Measurements from ENCODE around the gene WNT7A. TPM values are rescaled to one million over a fixed set of nuclear protein-coding genes. Genes with fewer than 3 reads are reported as not detected.

WNT7A gene
- total RNA-seq, 1 donor from 2014 or later, result not detected

DNA sequence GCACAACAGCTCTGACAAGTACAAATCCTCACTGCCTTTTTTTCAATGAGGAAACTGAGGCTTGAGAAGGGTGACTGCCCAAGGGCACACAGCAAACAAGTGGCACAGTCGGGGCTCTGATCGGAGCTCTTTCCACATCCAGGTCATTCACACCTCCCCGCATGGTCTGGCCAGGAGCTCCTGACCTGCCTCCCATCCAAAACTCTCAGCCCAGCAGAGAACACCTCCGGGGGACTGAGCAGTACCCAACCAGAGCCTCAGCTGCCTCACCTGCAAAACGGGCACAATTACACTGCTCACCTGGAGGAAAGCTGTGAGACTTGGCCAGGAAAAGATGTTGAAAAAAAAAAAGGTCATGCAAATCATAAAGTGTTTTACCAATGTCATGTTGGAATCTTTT lies 36.5 kb downstream of the WNT7A start:
- Mint-ChIP-seq H3K9me3 (ENCODE audit: unreplicated experiment) (no peaks in the 10 kb centered on the region), H3K4me3 (ENCODE audit: unreplicated experiment) (no peak overlapping the region), H3K27me3 (ENCODE audit: unreplicated experiment) (peaks cover 4% of the 10 kb centered on the region), H3K36me3 (ENCODE audit: low read depth, unreplicated experiment) (no peaks in the 10 kb centered on the region), H3K27ac (ENCODE audit: unreplicated experiment) (no peak overlapping the region), H3K4me1 (ENCODE audit: unreplicated experiment) (no peaks in the 10 kb centered on the region)
- no peak for DNase-seq (ENCODE audit: low spot score)
- TF ChIP-seq, protein P1, sequence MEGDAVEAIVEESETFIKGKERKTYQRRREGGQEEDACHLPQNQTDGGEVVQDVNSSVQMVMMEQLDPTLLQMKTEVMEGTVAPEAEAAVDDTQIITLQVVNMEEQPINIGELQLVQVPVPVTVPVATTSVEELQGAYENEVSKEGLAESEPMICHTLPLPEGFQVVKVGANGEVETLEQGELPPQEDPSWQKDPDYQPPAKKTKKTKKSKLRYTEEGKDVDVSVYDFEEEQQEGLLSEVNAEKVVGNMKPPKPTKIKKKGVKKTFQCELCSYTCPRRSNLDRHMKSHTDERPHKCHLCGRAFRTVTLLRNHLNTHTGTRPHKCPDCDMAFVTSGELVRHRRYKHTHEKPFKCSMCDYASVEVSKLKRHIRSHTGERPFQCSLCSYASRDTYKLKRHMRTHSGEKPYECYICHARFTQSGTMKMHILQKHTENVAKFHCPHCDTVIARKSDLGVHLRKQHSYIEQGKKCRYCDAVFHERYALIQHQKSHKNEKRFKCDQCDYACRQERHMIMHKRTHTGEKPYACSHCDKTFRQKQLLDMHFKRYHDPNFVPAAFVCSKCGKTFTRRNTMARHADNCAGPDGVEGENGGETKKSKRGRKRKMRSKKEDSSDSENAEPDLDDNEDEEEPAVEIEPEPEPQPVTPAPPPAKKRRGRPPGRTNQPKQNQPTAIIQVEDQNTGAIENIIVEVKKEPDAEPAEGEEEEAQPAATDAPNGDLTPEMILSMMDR (IDR thresholded peaks at IDR 0.05; ENCODE audit: unreplicated experiment), result no peak

DNA sequence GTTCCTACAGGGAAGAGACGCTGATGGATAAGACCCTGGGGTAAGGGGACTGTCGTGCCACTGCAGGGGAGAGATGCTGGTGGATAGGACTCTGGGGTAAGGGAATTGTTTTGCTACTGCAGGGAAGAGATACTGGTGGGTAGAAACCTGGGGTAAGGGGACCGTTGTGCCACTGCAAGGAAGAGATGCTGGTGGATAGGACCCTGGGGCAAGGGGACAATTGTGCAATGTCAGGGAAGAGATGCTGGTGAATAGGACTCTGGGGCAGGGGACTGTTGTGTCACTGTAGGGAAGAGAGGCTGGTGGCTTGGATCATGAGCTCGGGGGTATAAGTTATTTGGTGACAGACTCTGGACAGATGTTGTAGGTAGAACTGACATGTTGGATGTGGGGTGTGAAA lies 37.6 kb downstream of the WNT7A start:
- no peaks in the 10 kb centered on the region for H3K9me3 Mint-ChIP-seq (ENCODE audit: unreplicated experiment)
- no peak overlapping the region for H3K4me3 Mint-ChIP-seq (ENCODE audit: unreplicated experiment)
- no peaks in the 10 kb centered on the region for H3K36me3 Mint-ChIP-seq (ENCODE audit: low read depth, unreplicated experiment)
- TF ChIP-seq, protein P1 (IDR thresholded peaks at IDR 0.05; ENCODE audit: unreplicated experiment), result no peak
- DNase-seq (ENCODE audit: low spot score), result no peak
- no peak overlapping the region for H3K27ac Mint-ChIP-seq (ENCODE audit: unreplicated experiment)
- peaks cover 4% of the 10 kb centered on the region for H3K27me3 Mint-ChIP-seq (ENCODE audit: unreplicated experiment)
- no peaks in the 10 kb centered on the region for H3K4me1 Mint-ChIP-seq (ENCODE audit: unreplicated experiment)

DNA sequence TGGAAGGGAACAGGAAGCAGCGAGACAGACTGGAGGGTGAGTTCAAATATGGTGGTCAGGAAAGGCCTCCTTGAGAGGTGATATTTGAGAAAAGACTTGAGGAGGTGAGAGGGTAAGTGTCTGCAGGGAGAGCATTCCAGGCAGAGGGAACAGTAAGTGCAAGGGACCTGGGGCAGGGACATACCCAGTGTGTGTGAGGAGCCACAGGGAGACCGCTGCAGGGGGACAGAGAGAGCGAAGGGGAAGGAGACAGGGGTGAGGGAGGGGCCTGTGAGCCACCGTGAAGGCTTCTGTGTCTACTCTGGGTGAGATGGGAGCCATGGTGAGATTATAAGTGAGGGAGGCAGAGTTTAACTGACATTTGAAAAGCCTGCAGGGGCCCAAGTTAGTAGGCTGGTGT lies 38.0 kb downstream of the WNT7A start:
- H3K27me3 Mint-ChIP-seq (ENCODE audit: unreplicated experiment), result peaks cover 4% of the 10 kb centered on the region
- DNase-seq (ENCODE audit: low spot score), result no peak
- no peaks in the 10 kb centered on the region for H3K36me3 Mint-ChIP-seq (ENCODE audit: low read depth, unreplicated experiment)
- no peaks in the 10 kb centered on the region for H3K4me1 Mint-ChIP-seq (ENCODE audit: unreplicated experiment)
- no peaks in the 10 kb centered on the region for H3K9me3 Mint-ChIP-seq (ENCODE audit: unreplicated experiment)
- no peak overlapping the region for H3K4me3 Mint-ChIP-seq (ENCODE audit: unreplicated experiment)
- TF ChIP-seq, protein P1 (IDR thresholded peaks at IDR 0.05; ENCODE audit: unreplicated experiment), result no peak
- H3K27ac Mint-ChIP-seq (ENCODE audit: unreplicated experiment), result no peak overlapping the region

DNA sequence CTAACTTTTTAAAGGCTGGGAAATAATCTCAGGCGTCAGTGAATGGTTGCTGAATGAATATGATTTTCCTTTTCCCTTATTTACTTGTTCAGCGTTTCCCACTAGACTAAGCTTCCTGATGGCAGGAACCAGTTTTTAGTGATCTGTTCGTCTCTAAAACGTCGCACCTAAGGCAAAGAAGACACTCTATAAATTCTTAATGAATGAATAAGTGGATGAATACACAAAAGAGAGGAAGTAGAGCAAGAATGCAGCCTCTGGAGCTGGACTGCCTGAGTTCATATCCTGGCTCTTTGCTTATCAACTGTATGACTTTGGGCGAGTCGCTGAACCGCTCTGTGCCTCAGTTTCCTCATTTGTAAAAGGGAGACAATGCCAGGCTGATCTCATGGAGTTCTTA lies 38.7 kb downstream of the WNT7A start:
- no peaks in the 10 kb centered on the region for H3K36me3 Mint-ChIP-seq (ENCODE audit: low read depth, unreplicated experiment)
- peaks cover 8% of the 10 kb centered on the region for H3K27me3 Mint-ChIP-seq (ENCODE audit: unreplicated experiment)
- DNase-seq (ENCODE audit: low spot score), result no peak
- H3K9me3 Mint-ChIP-seq (ENCODE audit: unreplicated experiment), result no peaks in the 10 kb centered on the region
- TF ChIP-seq, protein P1 (IDR thresholded peaks at IDR 0.05; ENCODE audit: unreplicated experiment), result no peak
- H3K4me1 Mint-ChIP-seq (ENCODE audit: unreplicated experiment), result no peaks in the 10 kb centered on the region
- H3K27ac Mint-ChIP-seq (ENCODE audit: unreplicated experiment), result no peak overlapping the region
- no peak overlapping the region for H3K4me3 Mint-ChIP-seq (ENCODE audit: unreplicated experiment)

DNA sequence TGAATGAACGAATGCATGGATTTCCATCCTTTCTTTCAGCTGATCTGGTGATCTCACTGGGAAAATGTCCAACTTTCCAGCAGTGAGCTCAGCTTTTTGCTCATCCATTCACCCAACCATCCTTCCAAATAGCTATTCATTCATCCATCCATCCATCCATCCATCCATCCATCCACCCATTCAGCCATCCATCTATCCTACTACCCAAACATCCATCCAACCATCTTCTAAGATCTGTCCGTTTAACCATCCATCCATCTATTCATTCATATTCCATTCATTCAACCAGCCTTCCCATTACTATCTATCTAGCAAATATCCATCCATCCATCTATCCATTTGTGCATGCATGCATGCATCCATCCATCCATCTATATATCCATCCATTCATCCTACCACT lies 39.4 kb downstream of the WNT7A start:
- Mint-ChIP-seq H3K36me3 (ENCODE audit: low read depth, unreplicated experiment) (no peaks in the 10 kb centered on the region), H3K27ac (ENCODE audit: unreplicated experiment) (no peak overlapping the region), H3K4me1 (ENCODE audit: unreplicated experiment) (no peaks in the 10 kb centered on the region), H3K4me3 (ENCODE audit: unreplicated experiment) (no peak overlapping the region), H3K27me3 (ENCODE audit: unreplicated experiment) (peaks cover 8% of the 10 kb centered on the region), H3K9me3 (ENCODE audit: unreplicated experiment) (no peaks in the 10 kb centered on the region)
- no peak for DNase-seq (ENCODE audit: low spot score)
- TF ChIP-seq, protein P1 (IDR thresholded peaks at IDR 0.05; ENCODE audit: unreplicated experiment), result no peak

Measured in endothelial cell (in vitro differentiated cells).